Transverse colon (tissue), 4 donors: Measurements from ENCODE around the gene ASNSD1. TPM values are rescaled to one million over a fixed set of nuclear protein-coding genes. Genes with fewer than 3 reads are reported as not detected.

ENCODE experiments used
- DNase-seq: peaks from one replicate; pipeline ENCODE4 v3.0.0-alpha.2; 2019
- H3K27ac ChIP-seq, 4 donors: fragments of 200-600 bp; sonication (generic); 2 replicates each; pipeline ENCODE4 v1.5.1; 2016 to 2018; ENCODE audit warnings: inconsistent platforms in 4 of 4
- H3K27me3 ChIP-seq: fragments of 200-600 bp; sonication (generic); 2 replicates; pipeline ENCODE4 v1.5.1; 2017; ENCODE audit warnings: inconsistent platforms
- H3K36me3 ChIP-seq, 4 donors: fragments of 200-600 bp; sonication (generic); 2 replicates each; pipeline ENCODE4 v1.5.1; 2017 to 2019; ENCODE audit warnings: inconsistent platforms in 4 of 4
- H3K4me1 ChIP-seq, 4 donors: fragments of 200-600 bp; sonication (generic); 2 replicates each; pipeline ENCODE4 v1.5.1; 2017 to 2020; ENCODE audit warnings: inconsistent platforms in 4 of 4
- H3K4me3 ChIP-seq, 4 donors: fragments of 200-600 bp; sonication (generic); 1 replicate in 1 of 4; 2 replicates in 3 of 4; pipeline versions ENCODE4 v1.5.1 to v1.6.1; 2017 to 2019; ENCODE audit warnings: inconsistent platforms in 4 of 4
- H3K9me3 ChIP-seq, 2 donors: fragments of 200-600 bp; sonication (generic); 2 replicates each; pipeline ENCODE4 v1.5.1; 2017 to 2019; ENCODE audit warnings: inconsistent platforms in 2 of 2
- CTCF ChIP-seq, 5 experiments: fragments of 200-600 bp in 3 of 5; fragments of 450-650 bp in 2 of 5; sonication (generic) in 3 of 5; IDR thresholded peaks; 1 replicate in 2 of 5; 2 replicates in 3 of 5; pipeline ENCODE4 v1.5.1; 2016 to 2017; ENCODE audit warnings: antibody characterized with exemption in 5 of 5, inconsistent platforms in 3 of 5, mild to moderate bottlenecking in 2 of 5, moderate library complexity in 1 of 5
- EP300 ChIP-seq: sonication (generic); formaldehyde crosslinking; IDR thresholded peaks from one replicate; pipeline ENCODE4 v1.6.1; 2017; ENCODE audit warnings: antibody characterized with exemption, low read depth
- POLR2A ChIP-seq: fragments of 450-650 bp; IDR thresholded peaks from one replicate; pipeline ENCODE4 v1.6.1; 2016; ENCODE audit warnings: antibody characterized with exemption, mild to moderate bottlenecking, moderate library complexity
- POLR2AphosphoS5 ChIP-seq, 3 donors: sonication (generic); formaldehyde crosslinking; IDR thresholded peaks; one replicate each; pipeline ENCODE4 v1.6.1; 2016; ENCODE audit warnings: antibody characterized with exemption in 3 of 3
- WGBS, 2 donors: methylation state at CpG; one replicate each; pipeline ENCODE4 v1.1.5; 2018; ENCODE audit warnings: low coverage in 1 of 2; 5-methylcytosine and 5-hydroxymethylcytosine counted together
- in situ Hi-C, 4 donors: fragments of 200-750 bp; cut with MboI; loops; one replicate each; pipeline versions ENCODE4 v1.15.0 to v1.15.1; 2017; ENCODE audit warnings: low sequenced_read_pairs in 3 of 4, low pct_ligation_motif_present in 1 of 4, low pct_unique_long_range_greater_than_20kb in 1 of 4
- intact Hi-C: fragments of 100-400 bp; cut with DNase I; formaldehyde crosslinking; loops from one replicate; pipeline ENCODE4 v1.15.1; 2023; ENCODE audit warnings: low total_unique reads
- total RNA-seq, 4 donors: library from RNA; depleted of rRNA; stranded (reverse); fragments of >200 nt; gene quantifications; one replicate each; pipeline ENCODE4 v1.1.0, GENCODE V29; 2016

ASNSD1 gene
- total RNA-seq, 4 donors from 2014 or later: 11.3 to 35.2 (median 20.2) TPM

- no peaks in the 10 kb centered on the region for H3K36me3 ChIP-seq
- H3K27me3 ChIP-seq: no peaks in the 10 kb centered on the region
- H3K4me1 ChIP-seq: peaks cover 0 to 5% (median 0%) of the 10 kb centered on the region in 4 donors
- WGBS, 2 donors: 35 to 60% methylated on average over 2 to 3 of the region's 3 CpGs
- in situ Hi-C loops (loop anchor here in 1 of 4 donors (25.0 kb wide), 1 partner anchor 177 kb away; no protein-coding TSS in a partner anchor), intact Hi-C loops (loop anchor here (1.0 kb wide), 1 partner anchor 53 kb away; no protein-coding TSS in a partner anchor)
- H3K27ac ChIP-seq: peak overlapping the region in 1 of 4 donors; percentile 17
- TF ChIP-seq POLR2AphosphoS5 (IDR thresholded peaks at IDR 0.05): no peak
- no peak for TF ChIP-seq POLR2A
- TF ChIP-seq CTCF (IDR thresholded peaks at IDR 0.05): no peak
- TF ChIP-seq EP300: no peak
- H3K9me3 ChIP-seq: no peaks in the 10 kb centered on the region
- peak; percentile 42 for DNase-seq
- no peak overlapping the region for H3K4me3 ChIP-seq
Observed at GRCh38 chr2:189639007-189639609, 22.2 kb upstream of the ASNSD1 start.

GRCh38 chr2:189641002-189641401 lies 20.3 kb upstream of the ASNSD1 start:
- Histone ChIP-seq H3K36me3 (no peaks in the 10 kb centered on the region), H3K4me3 (no peak overlapping the region), H3K9me3 (no peaks in the 10 kb centered on the region), H3K27me3 (no peaks in the 10 kb centered on the region), H3K27ac (no peak overlapping the region), H3K4me1 (peaks cover 0 to 5% (median 0%) of the 10 kb centered on the region in 4 donors)
- in situ Hi-C loops (loop anchor here in 1 of 4 donors (25.0 kb wide), 1 partner anchor 179 kb away; no protein-coding TSS in a partner anchor), intact Hi-C loops (no loop called here)
- TF ChIP-seq POLR2AphosphoS5 (IDR thresholded peaks at IDR 0.05): no peak
- no peak for TF ChIP-seq CTCF (IDR thresholded peaks at IDR 0.05)
- TF ChIP-seq POLR2A: no peak
- no peak for TF ChIP-seq EP300
- 75 to 81% methylated on average over 1 of the region's 1 CpG for WGBS, 2 donors
- DNase-seq: no peak

- no peak overlapping the region for H3K27ac ChIP-seq
- H3K4me3 ChIP-seq: no peak overlapping the region
- no peak for DNase-seq
- H3K9me3 ChIP-seq: no peaks in the 10 kb centered on the region
- no peak for TF ChIP-seq POLR2A
- TF ChIP-seq POLR2AphosphoS5 (IDR thresholded peaks at IDR 0.05): no peak
- no peak for TF ChIP-seq CTCF (IDR thresholded peaks at IDR 0.05)
- no peak for TF ChIP-seq EP300
- intact Hi-C loops (no loop called here), in situ Hi-C loops (loop anchor here in 1 of 4 donors (25.0 kb wide), 1 partner anchor 179 kb away; no protein-coding TSS in a partner anchor)
- no peaks in the 10 kb centered on the region for H3K36me3 ChIP-seq
- H3K4me1 ChIP-seq: peaks cover 0 to 5% (median 0%) of the 10 kb centered on the region in 4 donors
- H3K27me3 ChIP-seq: no peaks in the 10 kb centered on the region
- 84 to 100% methylated on average over 2 of the region's 2 CpGs for WGBS, 2 donors
Observed at GRCh38 chr2:189641590-189641989, 19.7 kb upstream of the ASNSD1 start.

- no peaks in the 10 kb centered on the region for H3K9me3 ChIP-seq
- no peak overlapping the region for H3K4me3 ChIP-seq
- H3K4me1 ChIP-seq: no peaks in the 10 kb centered on the region
- in situ Hi-C loops: loop anchor here in 1 of 4 donors (25.0 kb wide), 1 partner anchor 184 kb away; no protein-coding TSS in a partner anchor
- H3K27ac ChIP-seq: no peak overlapping the region
- no peak for TF ChIP-seq EP300
- no peak for TF ChIP-seq POLR2A
- no peak for TF ChIP-seq CTCF (IDR thresholded peaks at IDR 0.05)
- TF ChIP-seq POLR2AphosphoS5 (IDR thresholded peaks at IDR 0.05): no peak
- DNase-seq: no peak
- H3K36me3 ChIP-seq: no peaks in the 10 kb centered on the region
- intact Hi-C loops: no loop called here
- H3K27me3 ChIP-seq: no peaks in the 10 kb centered on the region
Observed at GRCh38 chr2:189646521-189646920, 14.7 kb upstream of the ASNSD1 start.
